Stomach smooth muscle (tissue), 2 donors: Measurements from ENCODE around the gene REPIN1.

ENCODE experiments used
- H3K27ac ChIP-seq: one replicate; pipeline ENCODE4 v1.7.0; 2013; ENCODE audit warnings: mild to moderate bottlenecking, low read length, inconsistent platforms
- H3K27me3 ChIP-seq, 2 donors: one replicate each; pipeline ENCODE4 v1.7.0; 2013; ENCODE audit warnings: low read length in 2 of 2; ENCODE audit not compliant: insufficient read depth in 2 of 2, control insufficient read depth in 1 of 2
- H3K36me3 ChIP-seq, 2 donors: one replicate each; pipeline ENCODE4 v1.7.0; 2013; ENCODE audit warnings: low read length in 2 of 2; ENCODE audit not compliant: control insufficient read depth in 2 of 2, insufficient read depth in 2 of 2
- H3K4me1 ChIP-seq: one replicate; pipeline ENCODE4 v1.7.0; 2013; ENCODE audit warnings: low read length; ENCODE audit not compliant: control insufficient read depth, insufficient read depth
- H3K4me3 ChIP-seq, 2 donors: one replicate each; pipeline ENCODE4 v1.7.0; 2013; ENCODE audit warnings: low read length in 2 of 2
- H3K9ac ChIP-seq, 2 donors: one replicate each; pipeline ENCODE4 v1.7.0; 2013; ENCODE audit warnings: low read length in 2 of 2, mild to moderate bottlenecking in 1 of 2
- H3K9me3 ChIP-seq, 2 donors: one replicate each; pipeline ENCODE4 v1.7.0; 2013; ENCODE audit warnings: low read length in 2 of 2; ENCODE audit not compliant: control insufficient read depth in 2 of 2
- donor health status: healthy.
- donor health status: Pancreatic carcinoma.

The REPIN1 gene

GRCh38 chr7:150368096-150368883 lies at the start of gene REPIN1:
Gene REPIN1 (plus strand): TSS chr7:150368822. CDS start chr7:150369712, 890 bp downstream.
- Histone ChIP-seq H3K9me3 (no peaks in the 10 kb centered on the region), H3K36me3 (peaks cover 3 to 11% of the 10 kb centered on the region in 2 donors), H3K27ac (peak within 1 kb of the TSS; percentile 82), H3K4me3 (peak within 1 kb of the TSS; percentile 92 to 94), H3K27me3 (no peaks in the 10 kb centered on the region), H3K4me1 (peaks cover 19% of the 10 kb centered on the region), H3K9ac (peak within 1 kb of the TSS; percentile 90 to 93)

DNA sequence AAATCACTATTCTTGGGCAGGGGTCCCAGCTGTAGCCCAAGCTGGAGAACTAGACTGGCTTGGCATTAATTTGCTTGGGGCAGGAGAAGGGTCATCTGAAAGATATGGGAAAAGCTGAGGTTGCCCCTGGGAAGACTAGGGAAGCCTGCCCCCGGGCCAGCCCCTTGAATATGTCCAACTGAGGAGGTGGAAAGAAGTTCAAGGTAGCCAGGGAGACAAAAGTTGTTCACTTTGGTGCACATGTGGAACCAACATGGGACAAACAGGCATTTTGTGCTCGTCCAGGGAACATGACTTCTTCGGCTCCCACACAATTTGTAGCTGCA lies 46.9 kb upstream of the REPIN1 start:
- Histone ChIP-seq H3K9me3 (no peaks in the 10 kb centered on the region), H3K4me1 (peaks cover 23% of the 10 kb centered on the region), H3K4me3 (no peak overlapping the region), H3K9ac (no peak overlapping the region), H3K27me3 (no peaks in the 10 kb centered on the region), H3K36me3 (peaks cover 1 to 6% of the 10 kb centered on the region in 2 donors), H3K27ac (no peak overlapping the region)

GRCh38 chr7:150322114-150322832 lies 46.3 kb upstream of the REPIN1 start:
- Histone ChIP-seq H3K36me3 (peaks cover 2 to 8% of the 10 kb centered on the region in 2 donors), H3K27ac (peak overlapping the region; percentile 62), H3K9me3 (no peaks in the 10 kb centered on the region), H3K27me3 (no peaks in the 10 kb centered on the region), H3K4me3 (peak overlapping the region; percentile 85 to 90), H3K4me1 (peaks cover 23% of the 10 kb centered on the region), H3K9ac (peak overlapping the region; percentile 80 to 88)

DNA sequence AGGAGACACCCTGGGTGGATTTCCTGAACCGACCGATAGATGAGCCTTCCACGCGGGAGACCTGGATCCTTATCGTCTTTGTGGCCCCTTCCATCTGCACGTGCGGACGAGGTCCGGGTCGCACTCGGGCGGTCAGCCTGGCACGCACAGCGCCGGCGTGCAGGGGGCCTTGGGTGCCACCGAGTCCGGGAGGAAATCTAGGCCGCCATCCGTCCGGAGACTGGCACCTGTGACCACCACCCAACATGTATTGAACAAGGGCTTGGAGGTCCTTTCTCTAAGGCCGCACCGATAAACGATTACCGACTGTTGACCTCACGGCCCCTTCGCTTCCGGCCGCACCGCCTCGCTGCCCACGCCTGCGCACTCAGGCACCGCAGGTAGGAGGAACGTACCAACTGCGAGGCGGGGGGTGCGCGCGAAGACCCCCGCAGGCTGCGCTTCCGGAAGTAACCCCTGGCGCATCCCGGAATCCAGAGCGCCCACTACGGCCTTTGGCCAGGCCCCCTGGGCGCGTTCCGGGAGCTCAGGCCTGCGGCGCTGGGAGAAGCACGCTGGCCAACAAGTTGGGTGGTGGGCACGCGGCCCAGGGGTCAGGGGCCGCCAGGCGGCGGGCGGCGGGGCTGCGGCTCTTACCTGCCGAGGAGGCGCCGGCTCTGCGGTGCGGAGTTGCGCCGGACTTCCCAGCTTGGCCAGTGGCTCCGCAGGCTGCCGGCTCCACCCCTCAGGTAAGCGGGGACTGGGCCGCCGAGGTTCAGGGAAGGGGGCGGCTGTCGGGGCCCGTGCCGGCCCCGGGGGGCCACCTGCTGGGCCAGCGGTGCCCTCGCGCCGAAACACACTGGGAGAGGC lies 45.6 kb upstream of the REPIN1 start, which contains the start of the genes ACTR3C and LRRC61:
Gene ACTR3C (minus strand): TSS at position 713 of the 849 bp plus-strand sequence. CDS start 28,249 bp downstream, outside the sequence.
Gene LRRC61 (plus strand): TSS at position 523 of the 849 bp plus-strand sequence. CDS start 13,507 bp downstream, outside the sequence.
- H3K9me3 ChIP-seq: no peaks in the 10 kb centered on the region
- peak within 1 kb of the TSS; percentile 85 to 90 for H3K4me3 ChIP-seq
- H3K27me3 ChIP-seq: no peaks in the 10 kb centered on the region
- H3K9ac ChIP-seq: peak within 1 kb of the TSS; percentile 80 to 88
- peak within 1 kb of the TSS; percentile 62 for H3K27ac ChIP-seq
- H3K36me3 ChIP-seq: peaks cover 2 to 11% of the 10 kb centered on the region in 2 donors
- H3K4me1 ChIP-seq: peaks cover 23% of the 10 kb centered on the region

DNA sequence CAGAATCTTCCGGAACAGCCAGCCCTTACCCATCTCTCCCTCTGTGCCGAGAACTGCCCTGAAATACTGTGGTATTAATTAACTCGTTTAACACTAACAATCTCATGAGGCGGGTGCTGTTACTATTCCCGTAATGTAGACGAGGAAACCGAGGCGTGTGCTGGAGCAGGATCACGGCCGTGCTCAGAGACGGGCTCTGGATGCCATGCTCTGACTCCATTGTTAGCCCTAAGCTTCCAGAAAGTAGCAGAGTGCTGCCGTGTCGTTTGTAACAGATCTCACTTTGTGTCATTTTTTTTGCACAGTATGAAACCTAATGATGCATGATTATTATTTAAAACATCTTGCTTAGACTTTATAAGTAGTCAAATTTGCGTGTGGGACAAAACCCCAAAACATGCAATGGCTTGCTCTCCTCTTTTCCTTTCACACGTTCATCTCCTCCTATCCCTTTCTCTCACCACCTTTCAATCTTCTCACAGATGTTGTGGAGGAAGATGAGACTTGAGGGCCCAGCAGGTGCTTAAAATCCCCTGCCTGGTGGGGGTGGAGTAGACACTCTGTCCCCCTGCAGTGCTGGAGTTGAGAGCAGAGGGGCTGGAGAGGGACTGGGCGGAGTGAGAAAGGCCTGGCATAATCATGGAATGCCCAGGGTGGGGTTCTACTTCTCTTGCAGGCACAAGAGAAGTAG lies 44.8 kb upstream of the REPIN1 start:
- Histone ChIP-seq H3K9me3 (no peaks in the 10 kb centered on the region), H3K27ac (peak overlapping the region; percentile 62), H3K4me3 (peak overlapping the region; percentile 85 to 90), H3K4me1 (peaks cover 23% of the 10 kb centered on the region), H3K36me3 (peaks cover 5 to 17% of the 10 kb centered on the region in 2 donors), H3K9ac (peak overlapping the region; percentile 80 to 88), H3K27me3 (no peaks in the 10 kb centered on the region)

- H3K27ac ChIP-seq: no peak overlapping the region
- H3K36me3 ChIP-seq: peaks cover 5 to 17% of the 10 kb centered on the region in 2 donors
- no peaks in the 10 kb centered on the region for H3K27me3 ChIP-seq
- H3K9me3 ChIP-seq: no peaks in the 10 kb centered on the region
- H3K4me3 ChIP-seq: peak overlapping the region in 1 of 2 donors; percentile 85
- peaks cover 23% of the 10 kb centered on the region for H3K4me1 ChIP-seq
- peak overlapping the region in 1 of 2 donors; percentile 80 for H3K9ac ChIP-seq
These were observed 44.2 kb upstream of the REPIN1 start for GRCh38 chr7:150324373-150324961.

- H3K4me1 ChIP-seq: peaks cover 27% of the 10 kb centered on the region
- no peak overlapping the region for H3K9ac ChIP-seq
- H3K36me3 ChIP-seq: peaks cover 5 to 17% of the 10 kb centered on the region in 2 donors
- H3K27me3 ChIP-seq: no peaks in the 10 kb centered on the region
- H3K4me3 ChIP-seq: no peak overlapping the region
- H3K9me3 ChIP-seq: no peaks in the 10 kb centered on the region
- H3K27ac ChIP-seq: no peak overlapping the region
These were observed 43.5 kb upstream of the REPIN1 start for GRCh38 chr7:150325110-150325611.

- peaks cover 5 to 17% of the 10 kb centered on the region in 2 donors for H3K36me3 ChIP-seq
These were observed 42.7 kb upstream of the REPIN1 start for GRCh38 chr7:150325901-150326300.

DNA sequence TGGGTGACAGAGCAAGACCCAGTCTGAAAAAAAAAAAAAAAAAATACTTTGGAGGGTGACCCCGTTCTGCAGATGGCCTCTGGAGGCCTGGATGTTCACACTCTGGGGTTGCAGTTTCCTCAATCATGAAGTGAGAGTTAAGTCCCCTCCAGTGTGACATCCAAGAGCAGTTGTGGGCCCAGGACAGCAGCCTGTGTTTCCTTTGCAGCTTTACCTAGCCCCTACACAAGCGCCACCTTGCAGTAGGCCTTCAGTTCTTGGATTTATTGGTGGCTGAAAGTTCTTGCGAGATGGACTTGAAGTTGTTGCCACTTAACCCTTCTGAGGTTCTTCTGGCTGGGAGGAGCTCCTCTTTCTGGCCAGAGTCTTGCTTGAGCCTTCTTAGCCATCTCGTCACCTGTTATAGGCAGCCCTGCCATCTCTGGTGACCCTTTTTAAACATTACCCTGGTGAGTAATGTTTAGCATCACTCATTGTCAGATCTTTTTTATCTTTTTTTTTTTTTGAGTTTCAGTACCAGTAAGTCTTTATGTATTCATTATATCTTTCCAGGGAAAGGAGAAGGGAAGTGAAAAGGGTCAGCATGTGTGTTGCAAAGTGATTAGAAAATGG lies 41.9 kb upstream of the REPIN1 start:
- Histone ChIP-seq H3K9me3 (no peaks in the 10 kb centered on the region), H3K36me3 (peaks cover 5 to 17% of the 10 kb centered on the region in 2 donors), H3K27me3 (no peaks in the 10 kb centered on the region), H3K27ac (no peak overlapping the region), H3K9ac (no peak overlapping the region), H3K4me1 (peaks cover 27% of the 10 kb centered on the region), H3K4me3 (no peak overlapping the region)

More at GRCh38 chr7:150325901-150326300, 42.7 kb upstream of the REPIN1 start:
- H3K9me3 ChIP-seq: no peaks in the 10 kb centered on the region
- H3K4me3 ChIP-seq: no peak overlapping the region
- H3K4me1 ChIP-seq: peaks cover 27% of the 10 kb centered on the region
- no peak overlapping the region for H3K9ac ChIP-seq
- H3K27ac ChIP-seq: no peak overlapping the region
- H3K27me3 ChIP-seq: no peaks in the 10 kb centered on the region
